Liver (tissue), 9 donors: ENCODE measurements around the gene FYB1. TPM values are rescaled to one million over a fixed set of nuclear protein-coding genes. Genes with fewer than 3 reads are reported as not detected.

Source experiments
- DNase-seq: peaks from one replicate; pipeline ENCODE4 v3.0.0-alpha.2; 2017; ENCODE audit warnings: low spot score
- H3K27ac ChIP-seq, 2 donors: one replicate each; pipeline ENCODE4 v1.7.0; 2013; ENCODE audit warnings: inconsistent platforms in 2 of 2, low read length in 2 of 2, control low read depth in 1 of 2, low read depth in 1 of 2, mild to moderate bottlenecking in 1 of 2
- H3K27me3 ChIP-seq, 4 donors: one replicate each; pipeline versions ENCODE4 v1.6.1 to v1.7.0; 2013; ENCODE audit warnings: low read length in 3 of 4, inconsistent platforms in 1 of 4, mild to moderate bottlenecking in 1 of 4, moderate library complexity in 1 of 4; ENCODE audit not compliant: control insufficient read depth in 4 of 4, insufficient read depth in 4 of 4
- H3K36me3 ChIP-seq, 4 donors: one replicate each; pipeline versions ENCODE4 v1.6.1 to v1.7.0; 2013; ENCODE audit warnings: low read length in 3 of 4, mild to moderate bottlenecking in 3 of 4, low read depth in 1 of 4, moderate library complexity in 1 of 4; ENCODE audit not compliant: control insufficient read depth in 4 of 4, insufficient read depth in 3 of 4
- H3K4me1 ChIP-seq, 4 donors: one replicate each; pipeline versions ENCODE4 v1.6.1 to v1.7.0; 2013; ENCODE audit warnings: low read length in 3 of 4, mild to moderate bottlenecking in 3 of 4, moderate library complexity in 1 of 4; ENCODE audit not compliant: control insufficient read depth in 4 of 4, insufficient read depth in 4 of 4
- H3K4me3 ChIP-seq, 3 donors: one replicate each; pipeline versions ENCODE4 v1.6.1 to v1.7.0; 2013; ENCODE audit warnings: low read length in 3 of 3, control low read depth in 1 of 3, low read depth in 1 of 3, mild to moderate bottlenecking in 1 of 3
- H3K9ac ChIP-seq, 2 donors: one replicate each; pipeline ENCODE4 v1.7.0; 2013; ENCODE audit warnings: low read length in 2 of 2, mild to moderate bottlenecking in 2 of 2, moderate library complexity in 2 of 2, control low read depth in 1 of 2, low read depth in 1 of 2
- H3K9me3 ChIP-seq, 4 donors: one replicate each; pipeline versions ENCODE4 v1.6.1 to v1.7.0; 2013; ENCODE audit warnings: low read length in 3 of 4; ENCODE audit not compliant: control insufficient read depth in 4 of 4
- CTCF ChIP-seq: fragments of 150-350 bp; IDR thresholded peaks from 2 replicates; pipeline ENCODE4 v1.5.1; 2017; ENCODE audit warnings: improper control_type of control experiment, low read depth, low read length; ENCODE audit not compliant: missing input control
- EGR1 ChIP-seq, 2 donors: IDR thresholded peaks; 2 replicates each; pipeline ENCODE4 v1.6.1; 2016 to 2018; ENCODE audit warnings: antibody characterized with exemption in 2 of 2, low read depth in 2 of 2
- FOXA1 ChIP-seq: IDR thresholded peaks from 2 replicates; pipeline ENCODE4 v1.6.1; 2016; ENCODE audit warnings: antibody characterized with exemption
- GABPA ChIP-seq, 2 donors: IDR thresholded peaks in 1 of 2; conservative IDR thresholded peaks in 1 of 2; 2 replicates each; pipeline ENCODE4 v1.6.1; 2016; ENCODE audit warnings: antibody characterized with exemption in 2 of 2, mild to moderate bottlenecking in 1 of 2, moderate library complexity in 1 of 2
- HNF4A ChIP-seq, 2 donors: conservative IDR thresholded peaks; 2 replicates each; pipeline ENCODE4 v1.6.1; 2016; ENCODE audit warnings: antibody characterized with exemption in 2 of 2, mild to moderate bottlenecking in 2 of 2
- HNF4G ChIP-seq: IDR thresholded peaks from 2 replicates; pipeline ENCODE4 v1.6.1; 2016; ENCODE audit warnings: antibody characterized with exemption
- JUND ChIP-seq, 2 donors: IDR thresholded peaks; 2 replicates each; pipeline ENCODE4 v1.6.1; 2016; ENCODE audit warnings: antibody characterized with exemption in 2 of 2
- NR2F2 ChIP-seq: IDR thresholded peaks from 2 replicates; pipeline ENCODE4 v1.6.1; 2016; ENCODE audit warnings: antibody characterized with exemption
- RAD21 ChIP-seq, 2 donors: IDR thresholded peaks; 2 replicates each; pipeline ENCODE4 v1.6.1; 2016; ENCODE audit warnings: antibody characterized with exemption in 2 of 2, mild to moderate bottlenecking in 2 of 2
- REST ChIP-seq: IDR thresholded peaks from 2 replicates; pipeline ENCODE4 v1.6.1; 2016; ENCODE audit warnings: antibody characterized with exemption, mild to moderate bottlenecking
- RXRA ChIP-seq, 2 donors: IDR thresholded peaks; 2 replicates each; pipeline ENCODE4 v1.6.1; 2017 to 2018; ENCODE audit warnings: antibody characterized with exemption in 2 of 2, mild to moderate bottlenecking in 1 of 2
- SP1 ChIP-seq: IDR thresholded peaks from 2 replicates; pipeline ENCODE4 v1.6.1; 2018; ENCODE audit warnings: antibody characterized with exemption, mild to moderate bottlenecking
- TAF1 ChIP-seq: conservative IDR thresholded peaks from 2 replicates; pipeline ENCODE4 v1.6.1; 2016; ENCODE audit warnings: antibody characterized with exemption, mild to moderate bottlenecking
- YY1 ChIP-seq: IDR thresholded peaks from 2 replicates; pipeline ENCODE4 v1.6.1; 2016; ENCODE audit warnings: antibody characterized with exemption, mild to moderate bottlenecking
- WGBS: extraction: QIAGEN DNeasy Blood & Tissue Kit; methylation state at CpG from one replicate; pipeline ENCODE4 v1.1.7; 2013; 5-methylcytosine and 5-hydroxymethylcytosine counted together
- polyA plus RNA-seq, 2 donors: library from polyadenylated mRNA; stranded (reverse) in 1 of 2; unstranded in 1 of 2; fragments of 200-250 nt in 1 of 2; fragments of >200 nt in 1 of 2; fragmentation: Nextera tagmentation in 1 of 2; extraction: Ambion mirVana in 1 of 2; gene quantifications; one replicate each; pipeline versions ENCODE4 v1.2.1 to v1.2.3, GENCODE V29; 2013 to 2015
- total RNA-seq, 2 donors: library from RNA; depleted of rRNA; stranded (reverse); fragments of >200 nt; gene quantifications; one replicate each; pipeline ENCODE4 v1.2.3, GENCODE V29; 2014
- TF ChIP-seq, protein P1 (sequence below): IDR thresholded peaks from 2 replicates; pipeline ENCODE4 v1.6.1; 2016; ENCODE audit warnings: antibody characterized with exemption
- TF ChIP-seq, protein P2 (sequence below): IDR thresholded peaks from 2 replicates; pipeline ENCODE4 v1.6.1; 2016; ENCODE audit warnings: antibody characterized with exemption
- TF ChIP-seq, protein P3 (sequence below): IDR thresholded peaks from 2 replicates; pipeline ENCODE4 v1.6.1; 2016; ENCODE audit warnings: antibody characterized with exemption
- donor health status: healthy.
- donor health status: healthy.
- donor health status: healthy.
- donor health status: healthy.
- donor health status: healthy.

Gene FYB1
- total and polyA plus RNA-seq, 4 donors = 2.3 to 14.6 (median 6.9) TPM

DNA sequence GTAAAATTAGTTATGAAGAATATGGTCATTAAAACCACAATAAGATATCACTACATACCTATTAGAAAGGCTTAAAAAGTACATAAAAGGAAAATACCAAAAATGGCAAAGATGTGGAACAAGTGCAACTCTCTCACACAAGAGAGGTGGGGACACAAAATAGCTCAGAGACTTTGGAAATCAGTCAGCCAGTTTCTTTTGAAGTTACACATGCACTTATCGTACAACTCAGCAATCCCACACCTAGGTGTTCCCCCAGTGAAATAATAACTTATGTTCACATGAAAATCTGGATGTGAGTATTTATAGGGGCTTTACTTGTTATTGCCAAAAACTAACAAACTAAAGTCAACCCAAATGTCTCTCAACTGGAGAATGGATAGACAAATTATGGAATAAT is 135.4 kb downstream of the FYB1 start:
- Histone ChIP-seq H3K36me3 (no peaks in the 10 kb centered on the region), H3K27me3 (peaks cover 0 to 2% (median 0%) of the 10 kb centered on the region in 4 donors), H3K9me3 (no peaks in the 10 kb centered on the region), H3K27ac (no peak overlapping the region), H3K9ac (no peak overlapping the region), H3K4me1 (peaks cover 0 to 5% (median 1%) of the 10 kb centered on the region in 4 donors), H3K4me3 (no peak overlapping the region)
- no peak for DNase-seq
- WGBS = 86% methylated on average over 1 of the region's 1 CpG
- TF ChIP-seq YY1 (no peak), RAD21 (IDR thresholded peaks at IDR 0.05) (no peak)

DNA sequence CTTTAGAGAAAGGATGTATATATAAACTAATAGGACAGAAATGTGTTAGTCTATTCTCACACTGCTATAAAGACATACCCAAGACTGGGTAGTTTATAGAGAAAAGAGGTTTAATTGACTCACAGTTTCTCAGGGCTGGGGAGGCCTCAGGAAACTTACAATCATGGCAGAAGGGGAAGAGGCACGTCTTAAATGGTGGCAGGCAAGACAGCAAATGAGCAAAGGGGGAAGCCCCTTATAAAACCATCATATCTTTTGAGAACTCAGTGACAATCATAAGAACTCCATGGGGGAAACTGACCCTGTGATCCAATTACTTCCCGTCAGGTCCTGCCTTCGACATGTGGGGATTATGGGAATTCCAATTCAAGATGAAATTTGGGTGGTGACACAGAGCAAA is 136.4 kb downstream of the FYB1 start:
- Histone ChIP-seq H3K27me3 (peaks cover 0 to 2% (median 0%) of the 10 kb centered on the region in 4 donors), H3K27ac (no peak overlapping the region), H3K4me3 (no peak overlapping the region), H3K9ac (no peak overlapping the region), H3K4me1 (peaks cover 0 to 5% (median 1%) of the 10 kb centered on the region in 4 donors), H3K36me3 (no peaks in the 10 kb centered on the region), H3K9me3 (no peaks in the 10 kb centered on the region)
- no peak for DNase-seq
- TF ChIP-seq YY1 = no peak
- TF ChIP-seq, protein P1, sequence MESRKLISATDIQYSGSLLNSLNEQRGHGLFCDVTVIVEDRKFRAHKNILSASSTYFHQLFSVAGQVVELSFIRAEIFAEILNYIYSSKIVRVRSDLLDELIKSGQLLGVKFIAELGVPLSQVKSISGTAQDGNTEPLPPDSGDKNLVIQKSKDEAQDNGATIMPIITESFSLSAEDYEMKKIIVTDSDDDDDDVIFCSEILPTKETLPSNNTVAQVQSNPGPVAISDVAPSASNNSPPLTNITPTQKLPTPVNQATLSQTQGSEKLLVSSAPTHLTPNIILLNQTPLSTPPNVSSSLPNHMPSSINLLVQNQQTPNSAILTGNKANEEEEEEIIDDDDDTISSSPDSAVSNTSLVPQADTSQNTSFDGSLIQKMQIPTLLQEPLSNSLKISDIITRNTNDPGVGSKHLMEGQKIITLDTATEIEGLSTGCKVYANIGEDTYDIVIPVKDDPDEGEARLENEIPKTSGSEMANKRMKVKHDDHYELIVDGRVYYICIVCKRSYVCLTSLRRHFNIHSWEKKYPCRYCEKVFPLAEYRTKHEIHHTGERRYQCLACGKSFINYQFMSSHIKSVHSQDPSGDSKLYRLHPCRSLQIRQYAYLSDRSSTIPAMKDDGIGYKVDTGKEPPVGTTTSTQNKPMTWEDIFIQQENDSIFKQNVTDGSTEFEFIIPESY = no peak
- TF ChIP-seq REST = no peak
- no peak for TF ChIP-seq RXRA (IDR thresholded peaks at IDR 0.05)
- TF ChIP-seq TAF1 = no peak
- no peak for TF ChIP-seq JUND (IDR thresholded peaks at IDR 0.05)
- no peak for TF ChIP-seq EGR1 (IDR thresholded peaks at IDR 0.05; ENCODE audit: low read depth in 2 of 2)
- TF ChIP-seq, protein P2, sequence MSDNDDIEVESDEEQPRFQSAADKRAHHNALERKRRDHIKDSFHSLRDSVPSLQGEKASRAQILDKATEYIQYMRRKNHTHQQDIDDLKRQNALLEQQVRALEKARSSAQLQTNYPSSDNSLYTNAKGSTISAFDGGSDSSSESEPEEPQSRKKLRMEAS = no peak
- TF ChIP-seq FOXA1 = no peak
- TF ChIP-seq SP1 = no peak
- 90% methylated on average over 3 of the region's 3 CpGs for WGBS

GRCh38 chr5:39080597-39081204 is 138.7 kb downstream of the FYB1 start:
- Histone ChIP-seq H3K9ac (peak overlapping the region in 1 of 2 donors; percentile 3), H3K36me3 (no peaks in the 10 kb centered on the region), H3K9me3 (no peaks in the 10 kb centered on the region), H3K27ac (no peak overlapping the region), H3K4me1 (peaks cover 0 to 5% (median 1%) of the 10 kb centered on the region in 4 donors), H3K27me3 (peaks cover 0 to 1% (median 0%) of the 10 kb centered on the region in 4 donors), H3K4me3 (no peak overlapping the region)
- 5% methylated on average over 3 of the region's 3 CpGs for WGBS
- DNase-seq = peak; percentile 47
- TF ChIP-seq YY1 (no peak), CTCF (peak; percentile 92), HNF4G (no peak), GABPA (IDR thresholded peaks at IDR 0.05 in 1 of 2, conservative IDR thresholded peaks at IDR 0.05 in 1 of 2) (no peak), JUND (IDR thresholded peaks at IDR 0.05) (no peak), EGR1 (IDR thresholded peaks at IDR 0.05; ENCODE audit: low read depth in 2 of 2) (no peak), NR2F2 (no peak), HNF4A (conservative IDR thresholded peaks at IDR 0.05) (peak; percentile 36 to 65), RXRA (IDR thresholded peaks at IDR 0.05) (peak in 1 of 2 donors; percentile 40)
- TF ChIP-seq, protein P2 = no peak
- TF ChIP-seq, protein P3, sequence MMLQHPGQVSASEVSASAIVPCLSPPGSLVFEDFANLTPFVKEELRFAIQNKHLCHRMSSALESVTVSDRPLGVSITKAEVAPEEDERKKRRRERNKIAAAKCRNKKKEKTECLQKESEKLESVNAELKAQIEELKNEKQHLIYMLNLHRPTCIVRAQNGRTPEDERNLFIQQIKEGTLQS = no peak
